SK-N-SH (cell line): ENCODE results near the gene EIF5B.

Source experiments
- FOXJ3 ChIP-seq: sonication (generic); formaldehyde crosslinking; IDR thresholded peaks from 2 replicates; pipeline ENCODE4 v1.5.1; 2020; ENCODE audit warnings: mild to moderate bottlenecking, missing genetic modification reagents
- JUND ChIP-seq: IDR thresholded peaks from 2 replicates; pipeline ENCODE4 v1.4.0; 2012
- RFX5 ChIP-seq: IDR thresholded peaks from 2 replicates; pipeline ENCODE4 v1.6.1; 2012; ENCODE audit warnings: mild to moderate bottlenecking, improper control_type of control experiment, low read length
- TAF1 ChIP-seq: IDR thresholded peaks from 2 replicates; pipeline ENCODE4 v1.6.1; 2012; ENCODE audit warnings: low read depth, mild to moderate bottlenecking, low read length, moderate library complexity, borderline replicate concordance
- TEAD4 ChIP-seq: IDR thresholded peaks from 2 replicates; pipeline ENCODE4 v1.4.0; 2012; ENCODE audit warnings: mild to moderate bottlenecking, borderline replicate concordance; ENCODE audit not compliant: insufficient read depth
- USF2 ChIP-seq: fragments of 150-350 bp; IDR thresholded peaks from 2 replicates; pipeline ENCODE4 v1.6.1; 2017; ENCODE audit warnings: antibody characterized with exemption, low read length, low read depth, borderline replicate concordance
- ZBTB33 ChIP-seq: IDR thresholded peaks from 2 replicates; pipeline ENCODE4 v1.4.0; 2012; ENCODE audit warnings: low read depth, borderline replicate concordance
- TF ChIP-seq, protein P1 (sequence below): fragments of 200-600 bp; sonication (generic); IDR thresholded peaks from 2 replicates; pipeline ENCODE4 v1.6.1; 2017; ENCODE audit warnings: antibody characterized with exemption, mild to moderate bottlenecking, moderate library complexity

DNA sequence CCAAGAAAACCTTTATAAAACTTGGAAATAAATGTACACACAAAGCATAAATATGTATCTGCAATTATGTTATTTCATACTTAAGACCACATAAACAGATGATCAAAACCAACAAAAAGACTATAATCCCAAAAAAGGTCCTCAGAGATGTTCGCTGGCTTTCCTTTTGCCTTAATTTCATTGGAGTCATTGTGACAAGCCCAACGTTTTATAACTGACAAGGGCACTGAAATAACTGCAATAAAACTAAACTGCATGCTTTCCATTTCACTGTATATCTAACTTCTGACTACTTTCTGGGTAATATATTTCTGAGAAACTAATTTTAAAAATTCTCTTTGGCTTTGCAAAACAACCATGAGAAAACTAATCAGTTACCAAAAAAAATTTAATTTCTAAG is 96.2 kb downstream of the EIF5B start:
- TF ChIP-seq ZBTB33 (no peak), USF2 (no peak), JUND (no peak), FOXJ3 (no peak), TAF1 (no peak), TEAD4 (no peak), RFX5 (no peak)
- TF ChIP-seq, protein P1, sequence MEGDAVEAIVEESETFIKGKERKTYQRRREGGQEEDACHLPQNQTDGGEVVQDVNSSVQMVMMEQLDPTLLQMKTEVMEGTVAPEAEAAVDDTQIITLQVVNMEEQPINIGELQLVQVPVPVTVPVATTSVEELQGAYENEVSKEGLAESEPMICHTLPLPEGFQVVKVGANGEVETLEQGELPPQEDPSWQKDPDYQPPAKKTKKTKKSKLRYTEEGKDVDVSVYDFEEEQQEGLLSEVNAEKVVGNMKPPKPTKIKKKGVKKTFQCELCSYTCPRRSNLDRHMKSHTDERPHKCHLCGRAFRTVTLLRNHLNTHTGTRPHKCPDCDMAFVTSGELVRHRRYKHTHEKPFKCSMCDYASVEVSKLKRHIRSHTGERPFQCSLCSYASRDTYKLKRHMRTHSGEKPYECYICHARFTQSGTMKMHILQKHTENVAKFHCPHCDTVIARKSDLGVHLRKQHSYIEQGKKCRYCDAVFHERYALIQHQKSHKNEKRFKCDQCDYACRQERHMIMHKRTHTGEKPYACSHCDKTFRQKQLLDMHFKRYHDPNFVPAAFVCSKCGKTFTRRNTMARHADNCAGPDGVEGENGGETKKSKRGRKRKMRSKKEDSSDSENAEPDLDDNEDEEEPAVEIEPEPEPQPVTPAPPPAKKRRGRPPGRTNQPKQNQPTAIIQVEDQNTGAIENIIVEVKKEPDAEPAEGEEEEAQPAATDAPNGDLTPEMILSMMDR, result no peak
